ENCODE data around the gene DCK.

Gene DCK

DNA sequence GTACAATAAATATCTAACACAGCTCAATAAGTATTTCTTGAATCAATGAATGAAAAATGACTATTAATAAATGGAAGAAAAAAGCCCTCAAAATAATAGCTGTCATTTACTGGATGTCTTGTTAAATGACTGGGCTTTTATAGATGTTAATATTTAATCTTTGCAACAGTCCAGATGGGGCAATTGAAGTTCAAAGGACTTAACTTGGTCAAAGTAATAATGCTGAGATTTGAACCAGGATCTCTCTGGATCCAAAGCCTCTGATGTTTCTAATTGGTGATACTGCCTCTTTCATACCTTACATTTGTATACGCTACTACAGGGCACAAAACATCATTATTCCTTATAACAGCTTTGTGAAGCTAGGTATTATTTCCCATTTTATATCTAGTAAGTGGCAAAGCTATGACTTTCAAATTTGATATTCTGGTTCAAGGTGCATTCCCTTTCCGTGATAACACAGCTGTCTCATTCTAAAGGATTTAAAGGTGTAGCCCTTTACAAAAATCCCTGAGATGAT, 72.6 kb downstream of the DCK start:
- no peak for DNase-seq

DNA sequence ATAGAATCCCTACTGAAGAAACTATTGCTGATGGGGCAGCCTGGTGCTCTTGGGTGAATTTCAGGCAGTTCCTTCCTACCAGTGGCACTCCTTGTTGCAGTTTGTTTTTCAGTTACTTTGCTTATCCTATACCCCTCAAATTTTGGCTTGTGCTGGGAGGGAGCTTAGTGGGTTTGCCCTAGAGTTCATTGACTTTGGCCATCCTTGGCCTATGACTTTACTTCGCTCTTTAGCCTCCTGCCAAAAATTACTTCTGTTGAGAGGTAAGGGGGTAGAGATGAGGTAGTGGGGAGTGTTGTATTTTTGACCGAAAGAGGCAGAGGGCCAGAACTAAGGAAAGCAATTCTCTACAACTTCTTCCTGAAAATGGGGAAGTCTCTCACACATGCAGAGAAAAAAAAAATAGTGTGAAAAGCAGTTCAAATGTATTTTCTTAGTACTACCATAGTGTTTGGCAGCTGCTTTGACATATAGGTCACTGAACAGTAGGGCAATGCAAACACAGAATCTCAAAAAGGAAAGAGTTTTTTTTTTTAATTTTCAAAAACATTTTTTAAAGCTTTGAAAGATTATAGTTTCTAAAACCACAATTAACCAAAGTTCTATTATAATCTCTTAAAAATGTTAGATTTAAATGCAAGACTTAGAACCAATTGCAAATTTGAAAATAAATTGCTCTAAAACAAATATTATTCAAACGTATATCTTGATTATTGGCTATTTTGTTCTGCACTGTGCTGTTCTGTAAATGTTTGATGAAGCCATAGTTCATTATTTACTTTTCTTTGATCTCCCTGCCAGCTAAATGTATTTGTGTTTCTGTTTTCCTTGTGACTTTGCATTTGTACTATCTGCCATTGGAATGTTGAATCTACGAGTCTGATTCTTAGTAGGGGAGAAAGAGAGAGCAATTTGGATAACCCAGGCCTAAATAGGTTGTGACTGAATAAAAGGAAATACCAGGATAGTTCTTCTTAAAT, 73.6 kb downstream of the DCK start:
- DNase-seq: no peak

DNA sequence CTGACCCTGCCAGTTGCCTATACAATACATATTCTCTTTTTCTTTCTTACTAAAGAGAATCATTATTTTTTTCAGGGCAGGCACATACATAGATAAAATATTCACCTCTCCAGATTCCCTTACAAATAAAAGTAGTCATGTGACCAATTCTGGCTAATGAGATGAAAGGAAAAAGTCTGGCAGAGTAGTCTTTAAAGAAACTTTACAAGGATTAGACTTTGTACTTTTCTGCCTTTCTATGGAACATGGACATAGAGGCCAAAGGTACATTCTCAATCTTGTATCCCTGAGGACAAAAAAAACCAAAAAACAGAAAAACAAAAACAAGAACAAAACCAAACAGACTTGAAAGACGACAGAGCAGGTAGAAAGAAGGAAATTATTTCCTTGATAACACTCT, 75.6 kb downstream of the DCK start:
- DNase-seq: no peak

DNA sequence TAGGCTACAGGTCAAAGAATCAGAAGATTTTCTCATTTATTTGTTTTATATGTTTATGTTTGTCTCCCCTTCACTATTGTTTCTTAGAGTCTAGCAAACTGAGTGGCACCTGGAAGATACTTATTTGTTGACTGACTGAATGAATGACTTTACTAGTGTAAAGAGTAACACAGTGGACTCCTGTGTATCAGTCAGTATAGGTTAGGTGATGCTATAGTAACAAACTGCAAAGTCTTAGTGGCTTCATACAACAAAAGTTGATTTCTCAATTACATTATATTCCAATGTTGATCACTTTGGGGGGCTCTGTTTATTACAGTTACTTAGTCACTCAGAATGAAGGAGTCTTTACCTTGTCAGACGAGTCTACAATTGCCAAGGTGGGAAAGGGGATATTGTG, 76.6 kb downstream of the DCK start:
- no peak for DNase-seq

DNA sequence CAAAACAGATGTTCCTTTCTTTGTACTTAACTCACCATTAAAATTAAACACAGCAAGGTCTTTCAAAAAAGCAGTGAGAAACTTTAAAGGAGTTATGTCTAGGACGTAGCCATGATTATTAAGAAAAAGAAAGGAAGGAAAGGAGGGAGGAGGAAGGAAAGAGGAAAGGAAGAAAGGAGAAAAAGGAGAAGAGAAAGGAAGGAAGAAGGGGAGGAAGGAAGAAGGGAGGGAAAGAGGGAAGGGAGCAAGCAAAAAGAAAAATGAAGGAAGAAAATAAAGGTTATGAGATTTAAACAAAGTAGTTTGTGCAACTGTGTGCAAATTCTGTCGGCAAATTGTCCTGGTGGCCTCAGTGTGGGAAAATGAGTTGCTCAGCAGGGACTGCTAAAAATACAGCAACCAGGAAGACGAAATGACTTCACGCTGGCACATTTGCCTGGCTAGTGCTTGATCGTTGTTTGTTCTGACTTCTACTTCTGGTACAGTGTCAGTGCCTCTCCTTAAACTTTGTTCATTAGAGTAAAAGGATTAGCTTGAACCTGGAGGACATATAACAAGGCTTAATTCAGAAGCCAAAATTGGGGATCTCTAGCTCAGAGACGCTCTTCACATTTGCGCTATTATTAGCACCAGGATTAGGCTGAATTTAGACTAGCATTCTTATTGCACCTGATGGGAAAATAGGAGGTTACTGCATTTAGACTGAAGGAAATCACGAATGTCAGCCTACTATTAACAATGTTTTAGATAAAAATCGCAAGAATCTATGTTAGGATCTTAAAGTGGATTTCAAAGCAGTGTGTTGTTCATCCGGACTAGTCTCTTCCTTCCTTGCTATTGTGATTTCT, 81.2 kb downstream of the DCK start:
- DNase-seq: no peak
